VCaP (cell line): Measurements from ENCODE around the gene PBX3.

Experiments used
- H3K27ac ChIP-seq: fragments of 450-650 bp; 2 replicates; pipeline ENCODE4 v1.5.1; 2017
- CTCF ChIP-seq: fragments of 450-650 bp; conservative IDR thresholded peaks from 2 replicates; pipeline ENCODE4 v1.5.1; 2017; ENCODE audit warnings: mild to moderate bottlenecking, moderate library complexity

The PBX3 gene

DNA sequence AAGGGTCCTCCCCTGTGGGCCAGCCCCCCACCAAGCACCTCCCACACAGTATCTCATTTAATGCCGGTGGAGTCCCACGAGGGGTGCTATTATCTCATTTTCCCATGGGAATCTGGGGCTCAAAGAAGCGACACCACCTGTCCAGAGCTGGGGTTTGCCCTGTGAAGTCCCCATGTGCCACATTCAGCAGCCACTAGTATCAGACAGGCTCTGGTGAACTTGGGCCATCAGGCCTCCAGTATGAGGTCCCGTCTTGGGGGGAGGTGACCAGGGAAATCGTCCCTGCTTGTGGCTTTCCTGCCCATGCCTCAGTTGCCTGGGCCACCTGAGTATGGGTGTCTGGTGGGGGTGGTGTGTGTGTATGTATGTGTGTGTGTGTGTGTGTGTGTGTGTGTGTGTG is 222.7 kb downstream of the PBX3 start:
- no peak for TF ChIP-seq CTCF
- no peak overlapping the region for H3K27ac ChIP-seq

GRCh38 chr9:125970340-125970739 is 223.2 kb downstream of the PBX3 start:
- no peak for TF ChIP-seq CTCF

DNA sequence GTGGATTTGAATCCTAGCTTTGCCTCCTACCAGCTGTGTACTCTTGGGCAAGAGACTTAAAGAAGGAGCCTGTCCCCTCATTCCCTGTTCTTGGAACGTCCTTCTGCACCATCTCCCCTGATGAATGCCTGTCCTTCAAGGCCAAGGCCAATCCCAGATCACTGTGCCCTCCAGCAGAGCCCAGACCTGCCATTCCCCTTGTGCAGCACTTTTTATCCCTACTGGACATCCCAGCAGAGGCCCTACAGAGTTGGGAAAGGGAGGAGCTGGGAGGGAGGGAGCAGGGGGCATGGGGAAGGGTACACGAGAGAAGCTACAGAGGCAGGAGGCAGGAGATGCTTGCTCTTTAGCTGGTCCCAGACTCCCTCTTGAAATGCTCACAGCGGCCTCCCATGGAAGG is 223.9 kb downstream of the PBX3 start:
- no peak overlapping the region for H3K27ac ChIP-seq
- no peak for TF ChIP-seq CTCF

More at GRCh38 chr9:125970340-125970739, 223.2 kb downstream of the PBX3 start:
- H3K27ac ChIP-seq, result no peak overlapping the region

GRCh38 chr9:125972012-125972729 is 225.0 kb downstream of the PBX3 start:
- H3K27ac ChIP-seq, result no peak overlapping the region
- no peak for TF ChIP-seq CTCF

GRCh38 chr9:125973547-125973946 is 226.4 kb downstream of the PBX3 start:
- no peak for TF ChIP-seq CTCF
- no peak overlapping the region for H3K27ac ChIP-seq

GRCh38 chr9:125974705-125975104 is 227.5 kb downstream of the PBX3 start:
- H3K27ac ChIP-seq, result no peak overlapping the region
- TF ChIP-seq CTCF, result no peak

DNA sequence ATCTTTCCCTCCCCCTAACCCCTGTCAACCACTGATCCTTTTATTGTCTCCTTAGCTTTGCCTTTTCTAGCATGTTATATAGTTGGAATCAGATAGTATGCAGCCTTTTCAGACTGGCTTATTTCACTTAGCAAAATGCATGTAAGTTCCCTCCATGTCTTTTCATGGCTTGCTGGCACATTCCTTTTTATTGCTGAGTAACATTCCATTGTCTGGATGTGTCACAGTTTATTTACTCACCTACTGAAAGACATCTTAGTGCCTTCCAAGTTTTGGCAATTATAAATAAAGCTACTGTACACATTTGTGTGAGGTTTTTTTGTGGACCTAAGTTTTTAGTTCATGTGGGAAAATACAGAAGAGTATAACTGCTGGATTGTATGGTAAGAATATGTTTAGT is 230.1 kb downstream of the PBX3 start:
- no peak for TF ChIP-seq CTCF
- H3K27ac ChIP-seq, result no peak overlapping the region
